ENCODE data around the gene TNNI3K. TPM values are rescaled to one million over a fixed set of nuclear protein-coding genes. Genes with fewer than 3 reads are reported as not detected.

TNNI3K gene
- total RNA-seq, 4 donors from 2014 or later, result 0.63 to 4.5 (median 3.6) TPM

DNA sequence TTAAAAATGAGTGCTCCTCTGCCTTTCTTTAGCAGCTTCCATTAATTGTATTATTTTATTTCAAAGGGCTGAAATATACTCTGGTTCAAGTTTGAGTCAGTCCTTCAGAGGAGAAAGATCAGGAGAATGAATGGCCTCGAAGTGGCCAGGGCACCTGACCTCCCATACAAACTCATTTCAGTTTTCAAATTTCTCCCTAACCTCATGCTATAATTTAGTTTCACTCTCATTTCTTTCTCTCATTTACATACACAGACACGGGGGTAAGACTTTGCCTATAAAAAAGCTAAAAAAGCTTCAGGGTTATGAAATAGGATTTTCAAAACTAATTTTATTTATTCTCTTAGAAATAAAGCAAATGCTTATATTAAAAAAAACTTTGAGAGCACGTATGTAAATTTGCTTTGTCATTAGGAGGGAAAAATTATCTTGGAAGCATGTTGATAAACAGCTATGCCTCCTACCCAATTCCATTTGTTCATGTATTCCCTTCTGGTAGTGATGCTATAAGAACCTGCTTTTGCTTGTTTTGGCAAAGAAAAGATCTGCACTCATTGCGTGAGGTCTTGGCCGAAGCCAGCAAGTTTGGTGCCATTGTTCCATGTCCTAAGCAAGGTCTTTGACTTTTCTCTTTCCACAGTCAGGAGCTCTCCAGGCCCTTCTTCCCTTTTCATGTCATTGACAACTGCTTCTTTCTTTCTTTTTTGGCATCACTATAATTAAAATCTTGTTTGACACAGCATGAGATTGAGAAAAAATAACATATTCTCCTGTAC lies 357.6 kb downstream of the TNNI3K start:
- no peak overlapping the region for H3K4me3 ChIP-seq
- WGBS, result 78% methylated on average over 5 of the region's 5 CpGs
- intact Hi-C loops (cut with DNase I), result no loop called here
- no peaks in the 10 kb centered on the region for H3K4me1 ChIP-seq
- no peaks in the 10 kb centered on the region for H3K9me3 ChIP-seq
- no peak overlapping the region for H3K27ac ChIP-seq (replicated peaks in 1 of 4)
- DNase-seq (ENCODE audit: extremely low spot score), result no peak
- TF ChIP-seq EP300 (IDR thresholded peaks at IDR 0.05), result no peak
- TF ChIP-seq, protein P1, sequence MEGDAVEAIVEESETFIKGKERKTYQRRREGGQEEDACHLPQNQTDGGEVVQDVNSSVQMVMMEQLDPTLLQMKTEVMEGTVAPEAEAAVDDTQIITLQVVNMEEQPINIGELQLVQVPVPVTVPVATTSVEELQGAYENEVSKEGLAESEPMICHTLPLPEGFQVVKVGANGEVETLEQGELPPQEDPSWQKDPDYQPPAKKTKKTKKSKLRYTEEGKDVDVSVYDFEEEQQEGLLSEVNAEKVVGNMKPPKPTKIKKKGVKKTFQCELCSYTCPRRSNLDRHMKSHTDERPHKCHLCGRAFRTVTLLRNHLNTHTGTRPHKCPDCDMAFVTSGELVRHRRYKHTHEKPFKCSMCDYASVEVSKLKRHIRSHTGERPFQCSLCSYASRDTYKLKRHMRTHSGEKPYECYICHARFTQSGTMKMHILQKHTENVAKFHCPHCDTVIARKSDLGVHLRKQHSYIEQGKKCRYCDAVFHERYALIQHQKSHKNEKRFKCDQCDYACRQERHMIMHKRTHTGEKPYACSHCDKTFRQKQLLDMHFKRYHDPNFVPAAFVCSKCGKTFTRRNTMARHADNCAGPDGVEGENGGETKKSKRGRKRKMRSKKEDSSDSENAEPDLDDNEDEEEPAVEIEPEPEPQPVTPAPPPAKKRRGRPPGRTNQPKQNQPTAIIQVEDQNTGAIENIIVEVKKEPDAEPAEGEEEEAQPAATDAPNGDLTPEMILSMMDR (IDR thresholded peaks at IDR 0.05), result no peak
- no peak for TF ChIP-seq POLR2AphosphoS5 (IDR thresholded peaks at IDR 0.05)
- TF ChIP-seq POLR2A (IDR thresholded peaks at IDR 0.05; ENCODE audit: low read depth), result no peak
- H3K36me3 ChIP-seq, result no peaks in the 10 kb centered on the region
- H3K27me3 ChIP-seq, result no peaks in the 10 kb centered on the region

Other genes with a start within 250 kb of the TNNI3K start
- under 1 TPM in 2 of 4 donors, not detected in 2; 0.17 to 0.33 TPM for gene LRRIQ3, start 37.2 kb upstream of the TNNI3K start, total RNA-seq
- gene FPGT, start 37.1 kb upstream of the TNNI3K start, total RNA-seq, result 10 to 100 TPM in 1 of 4 donors, 1 to 10 TPM in 3; 6.9 to 13.7 (median 8.1) TPM

Data from esophagus muscularis mucosa (tissue), 4 donors.